Nephron progenitor cell (in vitro differentiated cells): Measurements from ENCODE around the gene STXBP5.

ENCODE experiments used
- DNase-seq: peaks from one replicate; pipeline ENCODE4 v3.0.0; 2021
- H3K27ac Mint-ChIP-seq: 2 replicates; pipeline ENCODE4 v1.8.0; 2021; ENCODE audit warnings: mild to moderate bottlenecking, moderate library complexity, mixed read lengths
- H3K27me3 Mint-ChIP-seq: 2 replicates; pipeline ENCODE4 v1.8.0; 2021; ENCODE audit warnings: mild to moderate bottlenecking, low read depth, mixed read lengths; ENCODE audit not compliant: poor library complexity
- H3K36me3 Mint-ChIP-seq: 2 replicates; pipeline ENCODE4 v1.8.0; 2021; ENCODE audit warnings: low read depth, mixed read lengths
- H3K4me1 Mint-ChIP-seq: 2 replicates; pipeline ENCODE4 v1.8.0; 2021; ENCODE audit warnings: mixed read lengths
- H3K4me3 Mint-ChIP-seq: 2 replicates; pipeline ENCODE4 v1.8.0; 2021; ENCODE audit warnings: mild to moderate bottlenecking, moderate library complexity, mixed read lengths
- H3K9me3 Mint-ChIP-seq: 2 replicates; pipeline ENCODE4 v1.8.0; 2021; ENCODE audit warnings: mild to moderate bottlenecking, moderate library complexity, mixed read lengths
- CTCF ChIP-seq: fragments of 200-600 bp; sonication (generic); IDR thresholded peaks from 2 replicates; pipeline ENCODE4 v1.5.0; 2021; ENCODE audit warnings: antibody characterized with exemption

The STXBP5 gene

GRCh38 chr6:147395158-147395557 lies 190.9 kb downstream of the STXBP5 start:
- Mint-ChIP-seq H3K4me1 (peaks cover 6% of the 10 kb centered on the region), H3K27ac (no peak overlapping the region), H3K9me3 (peaks cover 4% of the 10 kb centered on the region), H3K36me3 (no peaks in the 10 kb centered on the region), H3K27me3 (no peaks in the 10 kb centered on the region), H3K4me3 (no peak overlapping the region)
- TF ChIP-seq CTCF, result no peak
- DNase-seq, result no peak

- H3K4me1 Mint-ChIP-seq, result peaks cover under 1% of the 10 kb centered on the region
- H3K36me3 Mint-ChIP-seq, result no peaks in the 10 kb centered on the region
- no peak overlapping the region for H3K27ac Mint-ChIP-seq
- H3K9me3 Mint-ChIP-seq, result peaks cover 22% of the 10 kb centered on the region
- TF ChIP-seq CTCF, result no peak
- H3K27me3 Mint-ChIP-seq, result no peaks in the 10 kb centered on the region
- H3K4me3 Mint-ChIP-seq, result no peak overlapping the region
- no peak for DNase-seq
Measured at GRCh38 chr6:147397306-147397705, 193.1 kb downstream of the STXBP5 start.

- H3K36me3 Mint-ChIP-seq, result no peaks in the 10 kb centered on the region
- DNase-seq, result no peak
- H3K27ac Mint-ChIP-seq, result no peak overlapping the region
- H3K9me3 Mint-ChIP-seq, result peaks cover 26% of the 10 kb centered on the region
- H3K4me1 Mint-ChIP-seq, result no peaks in the 10 kb centered on the region
- no peaks in the 10 kb centered on the region for H3K27me3 Mint-ChIP-seq
- TF ChIP-seq CTCF, result no peak
- H3K4me3 Mint-ChIP-seq, result no peak overlapping the region
Measured at GRCh38 chr6:147400968-147401367, 196.8 kb downstream of the STXBP5 start.

GRCh38 chr6:147401779-147402178 lies 197.6 kb downstream of the STXBP5 start:
- no peaks in the 10 kb centered on the region for H3K27me3 Mint-ChIP-seq
- TF ChIP-seq CTCF, result no peak
- no peak overlapping the region for H3K27ac Mint-ChIP-seq
- no peak overlapping the region for H3K4me3 Mint-ChIP-seq
- no peak for DNase-seq
- peaks cover 26% of the 10 kb centered on the region for H3K9me3 Mint-ChIP-seq
- H3K4me1 Mint-ChIP-seq, result no peaks in the 10 kb centered on the region
- H3K36me3 Mint-ChIP-seq, result no peaks in the 10 kb centered on the region

- H3K4me3 Mint-ChIP-seq, result no peak overlapping the region
- H3K27me3 Mint-ChIP-seq, result peaks cover 5% of the 10 kb centered on the region
- TF ChIP-seq CTCF, result no peak
- no peak overlapping the region for H3K27ac Mint-ChIP-seq
- H3K36me3 Mint-ChIP-seq, result no peaks in the 10 kb centered on the region
- no peaks in the 10 kb centered on the region for H3K4me1 Mint-ChIP-seq
- H3K9me3 Mint-ChIP-seq, result peaks cover 14% of the 10 kb centered on the region
- no peak for DNase-seq
Measured at GRCh38 chr6:147406783-147407182, 202.6 kb downstream of the STXBP5 start.

GRCh38 chr6:147407571-147407970 lies 203.4 kb downstream of the STXBP5 start:
- no peak for DNase-seq
- H3K27me3 Mint-ChIP-seq, result peaks cover 5% of the 10 kb centered on the region
- H3K4me3 Mint-ChIP-seq, result no peak overlapping the region
- H3K27ac Mint-ChIP-seq, result no peak overlapping the region
- no peaks in the 10 kb centered on the region for H3K36me3 Mint-ChIP-seq
- no peak for TF ChIP-seq CTCF
- H3K9me3 Mint-ChIP-seq, result peaks cover 9% of the 10 kb centered on the region
- H3K4me1 Mint-ChIP-seq, result no peaks in the 10 kb centered on the region
